Endothelial cell of umbilical vein (primary cell): Measurements from ENCODE around the gene SLC16A11. TPM values are rescaled to one million over a fixed set of nuclear protein-coding genes. Genes with fewer than 3 reads are reported as not detected.

ENCODE experiments used
- BruUV-seq: library from RNA; stranded (reverse); fragments of 400-500 nt; replicated peaks from 2 replicates; lab custom pipeline; 2021; lab: Mats Ljungman, UMichigan
- CTCF ChIA-PET: fragments of 300-600, 350-600 bp; sonication (Branson Sonifier 250); formaldehyde crosslinking; loops from one replicate; lab custom pipeline; 2021; ENCODE audit warnings: antibody characterized with exemption, inconsistent platforms; lab: Charles Lee
- POLR2A ChIA-PET: fragments of 300-600, 350-600 bp; sonication (Branson Sonifier 250); formaldehyde crosslinking; loops from one replicate; lab custom pipeline; 2021; ENCODE audit warnings: antibody characterized with exemption, inconsistent platforms; lab: Charles Lee
- DNase-seq: peaks from one replicate; pipeline ENCODE4 v3.0.0-alpha.2; 2011; ENCODE audit warnings: low read depth, low spot score
- FAIRE-seq: peaks from 2 replicates; lab custom pipeline; 2011; peaks lifted over from hg19 to GRCh38; lab: Jason Lieb, UNC
- H2AFZ ChIP-seq: 2 replicates; pipeline ENCODE4 v1.6.0; 2012; ENCODE audit warnings: low read depth, low read length, control low read depth, inconsistent platforms
- H3K27ac ChIP-seq: 2 replicates; pipeline ENCODE4 v1.5.1; 2011; ENCODE audit warnings: low read depth, mild to moderate bottlenecking, control low read depth, low read length, moderate library complexity; ENCODE audit not compliant: insufficient read depth
- H3K27me3 ChIP-seq, 2 experiments: 2 replicates each; pipeline versions ENCODE4 v1.6.0 to v1.6.1; 2011; ENCODE audit warnings: low read length in 2 of 2, mixed read lengths in 1 of 2; ENCODE audit not compliant: control insufficient read depth in 2 of 2, insufficient read depth in 2 of 2
- H3K36me3 ChIP-seq, 2 experiments: 2 replicates in 1 of 2; 3 replicates in 1 of 2; pipeline ENCODE4 v1.5.1; 2011; ENCODE audit warnings: low read length in 2 of 2, mild to moderate bottlenecking in 1 of 2, moderate library complexity in 1 of 2; ENCODE audit not compliant: control insufficient read depth in 2 of 2, insufficient read depth in 2 of 2; ENCODE audit errors: extremely low read depth in 1 of 2
- H3K4me1 ChIP-seq: 3 replicates; pipeline ENCODE4 v1.5.1; 2011; ENCODE audit warnings: mild to moderate bottlenecking, low read length; ENCODE audit not compliant: control insufficient read depth, insufficient read depth; ENCODE audit errors: extremely low read depth
- H3K4me2 ChIP-seq: 2 replicates; pipeline ENCODE4 v1.6.1; 2011; ENCODE audit warnings: low read length, control low read depth, mixed read lengths; ENCODE audit not compliant: insufficient read depth
- H3K4me3 ChIP-seq, 3 experiments: fragments of 200-600 bp in 1 of 3; sonication (generic), shearing (Covaris generic) in 1 of 3; replicated peaks in 1 of 3; 2 replicates each; pipeline ENCODE4 v1.5.1; 2011 to 2016; ENCODE audit warnings: control low read depth in 3 of 3, low read length in 3 of 3, mild to moderate bottlenecking in 2 of 3, inconsistent platforms in 1 of 3, low read depth in 1 of 3, moderate library complexity in 1 of 3; ENCODE audit not compliant: insufficient read depth in 1 of 3
- H3K79me2 ChIP-seq: 2 replicates; pipeline ENCODE4 v1.6.0; 2012; ENCODE audit warnings: low read length, inconsistent platforms; ENCODE audit not compliant: control insufficient read depth, insufficient read depth
- H3K9ac ChIP-seq: replicated peaks from 2 replicates; pipeline ENCODE3; 2011; ENCODE audit warnings: low read length, control low read depth; ENCODE audit not compliant: insufficient read depth; ENCODE audit errors: extremely low read depth
- H3K9me1 ChIP-seq: replicated peaks from 3 replicates; pipeline ENCODE4 v1.6.0; 2011; ENCODE audit warnings: mild to moderate bottlenecking, low read length; ENCODE audit not compliant: control insufficient read depth, insufficient read depth; ENCODE audit errors: extremely low read depth
- H3K9me3 ChIP-seq: replicated peaks from 2 replicates; pipeline ENCODE4 v1.5.1; 2012; ENCODE audit warnings: low read length, inconsistent platforms; ENCODE audit not compliant: control insufficient read depth, insufficient read depth
- H4K20me1 ChIP-seq: replicated peaks from 2 replicates; pipeline ENCODE3; 2011; ENCODE audit warnings: mild to moderate bottlenecking, low read length; ENCODE audit not compliant: control insufficient read depth, insufficient read depth; ENCODE audit errors: extremely low read depth
- CTCF ChIP-seq, 2 donors: IDR thresholded peaks; 1 replicate in 1 of 2; 2 replicates in 1 of 2; pipeline ENCODE4 v1.5.1; 2011; ENCODE audit warnings: low read length in 2 of 2, mild to moderate bottlenecking in 2 of 2, moderate library complexity in 2 of 2, control low read depth in 1 of 2, inconsistent platforms in 1 of 2, low read depth in 1 of 2; ENCODE audit not compliant: insufficient read depth in 1 of 2; ENCODE audit errors: extremely low read depth in 1 of 2
- EZH2 ChIP-seq: IDR thresholded peaks from 2 replicates; pipeline ENCODE4 v1.6.1; 2012; ENCODE audit warnings: borderline replicate concordance, low read depth, mild to moderate bottlenecking, moderate library complexity, low read length, inconsistent platforms; ENCODE audit not compliant: severe bottlenecking
- FOS ChIP-seq: IDR thresholded peaks from 2 replicates; pipeline ENCODE4 v1.6.1; 2011; ENCODE audit warnings: mild to moderate bottlenecking, low read length, moderate library complexity, borderline replicate concordance; ENCODE audit not compliant: insufficient read depth
- GATA2 ChIP-seq: IDR thresholded peaks from 2 replicates; pipeline ENCODE4 v1.7.0; 2011; ENCODE audit warnings: low read depth, mild to moderate bottlenecking, moderate library complexity, mixed read lengths, low read length; ENCODE audit not compliant: insufficient read length, insufficient read depth
- JUN ChIP-seq: IDR thresholded peaks from 2 replicates; pipeline ENCODE4 v1.6.1; 2011; ENCODE audit warnings: borderline replicate concordance, low read depth; ENCODE audit not compliant: insufficient read length, insufficient read depth
- MAX ChIP-seq: IDR thresholded peaks from 2 replicates; pipeline ENCODE4 v1.6.1; 2011; ENCODE audit not compliant: insufficient read depth, insufficient read length
- MYC ChIP-seq: IDR thresholded peaks from one replicate; pipeline ENCODE4 v1.6.1; 2011; ENCODE audit warnings: mild to moderate bottlenecking, low read depth, low read length
- POLR2A ChIP-seq: IDR thresholded peaks from 2 replicates; pipeline ENCODE4 v1.6.1; 2012; ENCODE audit warnings: low read depth, mild to moderate bottlenecking, control low read depth, low read length
- POLR2AphosphoS5 ChIP-seq: IDR thresholded peaks from 2 replicates; pipeline ENCODE4 v1.6.1; 2012; ENCODE audit warnings: low read depth, mild to moderate bottlenecking, control low read depth, low read length, moderate library complexity; ENCODE audit not compliant: insufficient read depth
- dilution Hi-C: fragments of 300-500 bp; cut with MboI; formaldehyde crosslinking; loops from one replicate; pipeline ENCODE4 v1.15.0; 2019; ENCODE audit warnings: low sequenced_read_pairs; ENCODE audit not compliant: extremely low pct_ligation_motif_present
- intact Hi-C: fragments of 100-400 bp; cut with micrococcal nuclease; formaldehyde crosslinking; loops from one replicate; pipeline ENCODE4 v1.10.0; 2022
- polyA plus RNA-seq, 4 experiments: library from polyadenylated mRNA; depleted of rRNA in 3 of 4; stranded (reverse) in 3 of 4; unstranded in 1 of 4; fragments of >200 nt; gene quantifications; 2 replicates each; pipeline versions ENCODE4 v1.2.1 to v1.2.3, GENCODE V29; 2011 to 2012; ENCODE audit warnings: missing spikeins in 1 of 4
- total RNA-seq: library from RNA; stranded (reverse); gene quantifications from 2 replicates; pipeline ENCODE4 v1.2.3, GENCODE V29; 2021

Gene SLC16A11
- total and polyA plus RNA-seq, 2 donors (not counting 3 experiments of a cell fraction or from before 2014, with no cell fraction given), result 0.95 to 1.4 TPM

- no TSS peak for BruUV-seq
- no peak overlapping the region for H3K4me3 ChIP-seq
- no peak overlapping the region for H3K27ac ChIP-seq
- no peaks in the 10 kb centered on the region for H3K9me3 ChIP-seq
- peaks cover 5% of the 10 kb centered on the region for H3K4me1 ChIP-seq
- no peaks in the 10 kb centered on the region for H3K36me3 ChIP-seq
- DNase-seq (no peak), FAIRE-seq (no peak)
- CTCF ChIA-PET, result interaction anchor here (0.6 to 2.1 kb wide), 7 partner anchors 13 to 161 kb away, joined by 3 to 9 read pairs (median 4); no protein-coding TSS in a partner anchor
- no peaks in the 10 kb centered on the region for H3K9me1 ChIP-seq
- intact Hi-C loops (no loop called here), dilution Hi-C loops (no loop called here)
- H2AFZ ChIP-seq, result no peak overlapping the region
- H3K9ac ChIP-seq, result no peak overlapping the region
- no peak for TF ChIP-seq EZH2
- no peak for TF ChIP-seq GATA2
- TF ChIP-seq MYC, result no peak
- no peak for TF ChIP-seq POLR2AphosphoS5
- TF ChIP-seq JUN, result no peak
- no peak for TF ChIP-seq FOS
- TF ChIP-seq POLR2A, result no peak
- no peak for TF ChIP-seq MAX
- no peak for TF ChIP-seq CTCF (IDR thresholded peaks at IDR 0.05; ENCODE audit: extremely low read depth in 1 of 2, insufficient read depth in 1 of 2, low read depth in 1 of 2, low read length in 2 of 2)
- POLR2A ChIA-PET, result no interaction called here
- no peak overlapping the region for H3K4me2 ChIP-seq
- H4K20me1 ChIP-seq, result no peaks in the 10 kb centered on the region
- no peaks in the 10 kb centered on the region for H3K79me2 ChIP-seq
- H3K27me3 ChIP-seq, result no peaks in the 10 kb centered on the region
These were observed 37.6 kb upstream of the SLC16A11 start for GRCh38 chr17:7081341-7082062.
